Activated CD8-positive, alpha-beta memory T cell treated with anti-CD3 and anti-CD28 coated beads, Interleukin-2, amount 50 U/mL, for 1 hour (primary cell): ENCODE measurements around the gene MYL10.
"Not testable (repeated sequence)": the region's sequence is repeated elsewhere in the genome, so short reads cannot be mapped to it uniquely, and the experiment has no call there.

Source experiments
- DNase-seq: peaks from one replicate; pipeline ENCODE4 v3.0.0-alpha.2; 2020; ENCODE audit errors: extremely low read depth

The MYL10 gene

GRCh38 chr7:101651112-101651511, 22.0 kb upstream of the MYL10 start:
- DNase-seq, result no peak

GRCh38 chr7:101650579-101651081, 21.5 kb upstream of the MYL10 start:
- no peak for DNase-seq

GRCh38 chr7:101647876-101648275, 18.8 kb upstream of the MYL10 start:
- DNase-seq, result not testable (repeated sequence)

GRCh38 chr7:101645951-101646350, 16.9 kb upstream of the MYL10 start:
- no peak for DNase-seq

- DNase-seq, result no peak
Observed at GRCh38 chr7:101644879-101645278, 15.8 kb upstream of the MYL10 start.

GRCh38 chr7:101639127-101639526, 10.0 kb upstream of the MYL10 start:
- not testable (repeated sequence) for DNase-seq

- no peak for DNase-seq
Observed at GRCh38 chr7:101636822-101637623, 7.9 kb upstream of the MYL10 start.

GRCh38 chr7:101635484-101635883, 6.4 kb upstream of the MYL10 start:
- DNase-seq, result no peak

- DNase-seq, result no peak
Observed at GRCh38 chr7:101634196-101634717, 5.2 kb upstream of the MYL10 start.

- DNase-seq, result no peak
Observed at GRCh38 chr7:101633511-101633910, 4.4 kb upstream of the MYL10 start.

GRCh38 chr7:101632641-101633040, 3.5 kb upstream of the MYL10 start:
- DNase-seq, result no peak

GRCh38 chr7:101631224-101631714, 2.2 kb upstream of the MYL10 start:
- DNase-seq, result no peak

- no peak for DNase-seq
Observed at GRCh38 chr7:101630591-101630990, 1.5 kb upstream of the MYL10 start.

- no peak for DNase-seq
Observed at GRCh38 chr7:101628522-101628921, 574 bp downstream of the MYL10 start.

- DNase-seq, result no peak
Observed at GRCh38 chr7:101626758-101627157, 2.3 kb downstream of the MYL10 start.

GRCh38 chr7:101626069-101626671, 2.9 kb downstream of the MYL10 start:
- no peak for DNase-seq

GRCh38 chr7:101625031-101625791, 3.9 kb downstream of the MYL10 start:
- no peak for DNase-seq

GRCh38 chr7:101624246-101625001, 4.7 kb downstream of the MYL10 start:
- DNase-seq, result no peak

- no peak for DNase-seq
Observed at GRCh38 chr7:101622609-101623173, 6.4 kb downstream of the MYL10 start.

GRCh38 chr7:101620991-101621390, 8.1 kb downstream of the MYL10 start:
- no peak for DNase-seq

GRCh38 chr7:101620395-101620794, 8.7 kb downstream of the MYL10 start:
- no peak for DNase-seq
